Thoracic aorta (tissue), 2 donors: ENCODE results near the gene UROC1. TPM values are rescaled to one million over a fixed set of nuclear protein-coding genes. Genes with fewer than 3 reads are reported as not detected.

Experiments
- ATAC-seq: fragments of 150-250 bp; one replicate; pipeline ENCODE4 v1.8.0; 2017; ENCODE audit warnings: low read depth; ENCODE audit not compliant: insufficient number of reproducible peaks, low FRiP score
- DNase-seq: peaks from one replicate; pipeline ENCODE4 v3.0.0-alpha.2; 2020; ENCODE audit warnings: low spot score
- H3K27ac ChIP-seq, 2 donors: fragments of 200-600 bp; sonication (generic); 1 replicate in 1 of 2; 2 replicates in 1 of 2; pipeline ENCODE4 v1.5.1; 2016; ENCODE audit warnings: mild to moderate bottlenecking in 2 of 2, moderate library complexity in 2 of 2
- H3K27me3 ChIP-seq: fragments of 200-600 bp; sonication (generic); replicated peaks from 2 replicates; pipeline ENCODE4 v1.6.0; 2016; ENCODE audit warnings: mild to moderate bottlenecking; ENCODE audit not compliant: insufficient read depth
- H3K36me3 ChIP-seq: fragments of 200-600 bp; sonication (generic); one replicate; pipeline ENCODE4 v1.5.1; 2016
- H3K4me1 ChIP-seq, 2 donors: fragments of 200-600 bp; sonication (generic); 1 replicate in 1 of 2; 2 replicates in 1 of 2; pipeline versions ENCODE4 v1.5.1 to v1.6.0; 2016; ENCODE audit warnings: low read depth in 2 of 2, mild to moderate bottlenecking in 1 of 2; ENCODE audit not compliant: control insufficient read depth in 1 of 2
- H3K4me3 ChIP-seq: fragments of 200-600 bp; sonication (generic); 2 replicates; pipeline ENCODE4 v1.5.1; 2016; ENCODE audit warnings: mild to moderate bottlenecking
- H3K9me3 ChIP-seq: fragments of 200-600 bp; sonication (generic); 2 replicates; pipeline ENCODE4 v1.5.1; 2016
- CTCF ChIP-seq: fragments of 200-600 bp; sonication (generic); IDR thresholded peaks from one replicate; pipeline ENCODE4 v1.5.1; 2019; ENCODE audit warnings: antibody characterized with exemption
- total RNA-seq, 2 donors: library from RNA; depleted of rRNA; stranded (reverse); fragments of >200 nt; gene quantifications; one replicate each; pipeline versions ENCODE4 v1.1.0 to v1.2.3, GENCODE V29; 2016

The UROC1 gene
- total RNA-seq, 2 donors from 2014 or later: not detected

- DNase-seq (no peak), ATAC-seq (no peak)
- no peak for TF ChIP-seq CTCF
- Histone ChIP-seq H3K36me3 (no peaks in the 10 kb centered on the region), H3K4me1 (peaks cover 3 to 16% of the 10 kb centered on the region in 2 donors), H3K9me3 (no peaks in the 10 kb centered on the region), H3K27ac (no peak overlapping the region), H3K27me3 (no peaks in the 10 kb centered on the region), H3K4me3 (no peak overlapping the region)
These were observed 28.0 kb upstream of the UROC1 start for GRCh38 chr3:126545544-126545943.

- DNase-seq (no peak), ATAC-seq (no peak)
- peaks cover 3 to 17% of the 10 kb centered on the region in 2 donors for H3K4me1 ChIP-seq
- no peaks in the 10 kb centered on the region for H3K9me3 ChIP-seq
- no peak overlapping the region for H3K4me3 ChIP-seq
- no peaks in the 10 kb centered on the region for H3K36me3 ChIP-seq
- H3K27me3 ChIP-seq: no peaks in the 10 kb centered on the region
- no peak for TF ChIP-seq CTCF
- H3K27ac ChIP-seq: no peak overlapping the region
These were observed 27.2 kb upstream of the UROC1 start for GRCh38 chr3:126544596-126545281.

GRCh38 chr3:126543457-126544061 lies 26.0 kb upstream of the UROC1 start:
- H3K4me3 ChIP-seq: no peak overlapping the region
- H3K9me3 ChIP-seq: no peaks in the 10 kb centered on the region
- no peak for TF ChIP-seq CTCF
- H3K27ac ChIP-seq: no peak overlapping the region
- peaks cover 3 to 17% of the 10 kb centered on the region in 2 donors for H3K4me1 ChIP-seq
- no peak for ATAC-seq
- H3K36me3 ChIP-seq: no peaks in the 10 kb centered on the region
- no peaks in the 10 kb centered on the region for H3K27me3 ChIP-seq
- DNase-seq: no peak

GRCh38 chr3:126542340-126543241 lies 25.0 kb upstream of the UROC1 start:
- no peak for DNase-seq
- Histone ChIP-seq H3K4me3 (no peak overlapping the region), H3K4me1 (peaks cover 3 to 17% of the 10 kb centered on the region in 2 donors), H3K36me3 (no peaks in the 10 kb centered on the region), H3K27me3 (no peaks in the 10 kb centered on the region), H3K9me3 (no peaks in the 10 kb centered on the region), H3K27ac (no peak overlapping the region)
- no peak for ATAC-seq
- no peak for TF ChIP-seq CTCF
